ENCODE data around the gene RAPGEF1.

DNA sequence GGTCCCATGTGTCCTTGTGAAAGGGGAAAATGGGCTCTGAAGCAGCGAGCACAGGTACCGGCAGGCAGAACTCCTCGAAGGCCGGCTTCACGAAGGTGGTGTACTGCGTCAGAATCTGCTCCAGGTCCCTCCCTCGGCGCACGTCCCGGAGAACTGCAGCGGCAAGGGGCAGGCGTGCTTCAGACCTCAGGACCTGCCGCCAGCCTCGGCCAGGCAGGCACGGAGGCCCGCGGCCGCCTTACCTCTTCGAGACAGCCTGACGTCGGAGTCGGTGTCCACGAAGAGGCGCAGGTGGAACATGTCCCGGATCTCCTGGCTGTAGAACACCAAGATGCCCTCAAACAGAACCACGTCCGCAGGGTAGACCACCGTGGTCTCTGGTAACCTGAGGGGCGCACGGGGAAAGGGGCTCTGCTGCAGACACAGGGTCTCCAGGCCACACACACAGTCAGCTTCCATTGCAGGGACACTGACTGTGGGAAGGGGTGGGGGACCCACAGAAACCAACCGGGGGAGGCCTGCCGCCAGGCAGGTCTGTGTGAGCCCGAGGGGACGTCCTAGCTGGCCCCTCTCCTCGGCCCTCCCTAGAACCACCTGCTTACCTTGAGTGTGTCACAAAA lies 210.9 kb downstream of the RAPGEF1 start:
- TF ChIP-seq CTCF (IDR thresholded peaks at IDR 0.05) (no peak), POLR2A (IDR thresholded peaks at IDR 0.05) (no peak)

All from testis (tissue), 2 donors.